Globus pallidus (tissue), 1 donor: ENCODE results near the gene PSEN1.
"Not testable (repeated sequence)": the region's sequence is repeated elsewhere in the genome, so short reads cannot be mapped to it uniquely, and the experiment has no call there.

ENCODE experiments used
- DNase-seq: peaks from one replicate; pipeline ENCODE4 v3.0.0-alpha.2; 2015; ENCODE audit warnings: low spot score

PSEN1 gene

GRCh38 chr14:73166399-73166798 is 30.1 kb downstream of the PSEN1 start:
- DNase-seq = no peak

GRCh38 chr14:73167727-73168126 is 31.4 kb downstream of the PSEN1 start:
- DNase-seq = no peak

- DNase-seq = peak; percentile 95
Measured at GRCh38 chr14:73168274-73168673, 32.0 kb downstream of the PSEN1 start.

- no peak for DNase-seq
Measured at GRCh38 chr14:73168691-73169090, 32.4 kb downstream of the PSEN1 start.

GRCh38 chr14:73169855-73170254 is 33.5 kb downstream of the PSEN1 start:
- not testable (repeated sequence) for DNase-seq

DNA sequence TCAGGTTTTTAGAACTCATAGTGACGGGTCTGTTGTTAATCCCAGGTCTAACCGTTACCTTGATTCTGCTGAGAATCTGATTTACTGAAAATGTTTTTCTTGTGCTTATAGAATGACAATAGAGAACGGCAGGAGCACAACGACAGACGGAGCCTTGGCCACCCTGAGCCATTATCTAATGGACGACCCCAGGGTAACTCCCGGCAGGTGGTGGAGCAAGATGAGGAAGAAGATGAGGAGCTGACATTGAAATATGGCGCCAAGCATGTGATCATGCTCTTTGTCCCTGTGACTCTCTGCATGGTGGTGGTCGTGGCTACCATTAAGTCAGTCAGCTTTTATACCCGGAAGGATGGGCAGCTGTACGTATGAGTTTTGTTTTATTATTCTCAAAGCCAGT is 34.4 kb downstream of the PSEN1 start:
- DNase-seq = no peak

GRCh38 chr14:73172500-73172899 is 36.2 kb downstream of the PSEN1 start:
- no peak for DNase-seq

GRCh38 chr14:73173092-73173735 is 36.9 kb downstream of the PSEN1 start:
- DNase-seq = no peak

- no peak for DNase-seq
Measured at GRCh38 chr14:73176685-73177084, 40.4 kb downstream of the PSEN1 start.

DNA sequence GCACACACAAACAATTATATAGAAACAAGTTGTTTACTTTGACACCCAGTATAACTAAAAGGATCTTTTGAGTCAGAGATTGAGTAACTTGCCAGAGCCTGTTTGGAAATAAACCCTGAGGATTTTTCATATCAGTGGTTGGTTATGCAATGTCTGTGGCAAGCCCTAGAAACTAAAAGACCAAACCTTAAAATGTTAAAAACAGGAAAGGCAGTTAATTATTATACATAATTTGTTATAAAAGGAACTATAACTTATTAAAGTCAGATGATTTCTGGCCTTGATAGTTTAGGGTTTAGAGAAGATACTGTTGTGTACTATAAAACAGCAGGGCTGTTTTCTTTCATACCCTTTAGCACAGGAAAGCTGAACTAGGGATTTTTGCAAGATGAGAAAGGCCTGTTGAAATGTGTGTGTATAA is 44.1 kb downstream of the PSEN1 start:
- DNase-seq = no peak

DNA sequence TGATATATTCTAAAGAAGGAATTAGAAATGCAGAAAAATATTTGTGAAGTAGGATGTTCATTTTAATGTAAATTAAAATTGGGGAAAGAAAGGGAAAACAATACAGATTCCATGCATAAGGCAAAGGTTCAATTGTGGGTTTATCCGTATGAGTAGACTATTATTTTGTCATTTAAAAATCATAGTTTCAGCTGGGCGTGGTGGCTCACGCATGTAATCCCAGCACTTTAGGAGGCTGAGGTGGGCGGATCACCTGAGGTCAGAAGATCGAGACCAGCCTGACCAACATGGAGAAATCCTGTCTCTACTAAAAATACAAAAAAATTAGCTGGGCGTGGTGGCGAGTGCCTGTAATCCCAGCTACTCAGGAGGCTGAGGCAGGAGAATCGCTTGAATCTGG is 44.7 kb downstream of the PSEN1 start:
- DNase-seq = not testable (repeated sequence)

GRCh38 chr14:73188501-73188911 is 52.2 kb downstream of the PSEN1 start:
- no peak for DNase-seq

DNA sequence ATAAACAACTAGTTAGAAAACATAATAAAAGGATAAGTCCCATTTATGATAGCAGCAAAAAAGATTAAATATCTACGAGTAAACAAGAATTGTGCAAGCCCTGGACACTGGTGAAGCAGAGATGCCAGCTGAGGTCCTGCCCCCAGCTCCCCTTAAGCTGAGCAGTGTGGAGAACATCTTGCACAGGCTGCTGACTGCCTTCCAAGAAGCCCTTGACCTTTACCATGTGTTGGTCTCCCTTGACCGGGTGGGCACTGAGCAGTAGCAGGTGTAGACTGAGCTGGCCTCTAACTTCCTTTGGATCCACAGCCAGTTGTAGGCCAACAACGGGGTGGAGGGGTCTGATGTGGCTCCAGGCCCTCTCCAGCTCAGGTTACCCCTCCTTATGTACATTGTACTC is 53.3 kb downstream of the PSEN1 start:
- no peak for DNase-seq

GRCh38 chr14:73191441-73191840 is 55.1 kb downstream of the PSEN1 start:
- DNase-seq = no peak

DNA sequence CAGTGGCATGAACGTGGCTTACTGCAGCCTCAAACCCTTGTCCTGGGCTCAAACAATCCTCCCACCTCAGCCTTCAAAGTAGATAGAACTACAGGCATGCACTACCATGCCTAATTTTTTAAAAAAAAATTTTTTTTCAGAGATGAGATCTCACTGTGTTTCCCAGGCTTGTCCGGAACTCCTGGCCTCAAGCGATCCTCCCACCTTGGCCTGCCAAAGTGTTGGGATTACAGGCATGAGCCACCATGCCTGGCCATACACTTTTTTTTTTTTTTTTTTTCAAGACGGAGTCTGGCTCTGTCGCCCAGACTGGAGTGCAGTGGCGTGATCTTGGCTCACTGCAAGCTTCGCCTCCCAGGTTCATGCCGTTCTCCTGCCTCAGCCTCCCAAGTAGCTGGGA is 58.0 kb downstream of the PSEN1 start:
- not testable (repeated sequence) for DNase-seq

DNA sequence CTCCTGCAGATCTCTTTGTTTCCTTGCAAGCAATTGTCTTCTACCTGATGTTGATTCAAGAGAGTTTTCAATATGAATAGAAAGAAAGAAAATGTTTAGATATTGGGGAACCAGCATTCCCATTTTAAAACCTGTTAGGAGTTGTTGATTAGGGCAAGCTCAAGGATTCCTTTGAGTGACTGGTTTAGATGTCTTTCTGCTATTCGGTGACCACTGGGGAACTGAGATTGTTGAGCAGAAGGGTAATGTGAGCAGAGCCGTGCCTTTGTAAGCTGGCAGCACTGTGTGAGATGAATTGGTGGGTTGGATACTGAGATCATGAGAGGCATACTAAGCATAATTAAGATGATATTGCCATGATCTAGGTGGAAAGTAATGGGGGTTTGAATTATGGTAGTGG is 61.9 kb downstream of the PSEN1 start:
- no peak for DNase-seq

DNA sequence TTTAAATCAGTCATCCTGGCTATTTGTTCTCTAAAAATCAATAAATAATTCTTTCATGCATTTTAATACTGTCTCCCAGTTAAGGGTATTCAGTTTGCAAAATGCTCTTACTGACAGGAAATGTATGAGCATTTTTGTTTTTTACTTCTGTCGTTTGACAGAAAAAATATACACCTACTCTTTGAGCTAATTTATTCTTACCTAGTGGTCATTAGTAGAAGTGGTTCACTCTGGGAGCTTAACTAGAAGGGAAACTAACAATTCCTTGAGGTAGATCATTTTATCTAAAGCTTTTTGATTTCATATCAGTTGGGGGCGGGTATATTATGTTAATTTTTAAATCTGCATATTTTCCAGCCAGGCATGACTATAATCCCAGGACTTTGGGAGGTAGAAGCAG is 67.2 kb downstream of the PSEN1 start:
- no peak for DNase-seq

DNA sequence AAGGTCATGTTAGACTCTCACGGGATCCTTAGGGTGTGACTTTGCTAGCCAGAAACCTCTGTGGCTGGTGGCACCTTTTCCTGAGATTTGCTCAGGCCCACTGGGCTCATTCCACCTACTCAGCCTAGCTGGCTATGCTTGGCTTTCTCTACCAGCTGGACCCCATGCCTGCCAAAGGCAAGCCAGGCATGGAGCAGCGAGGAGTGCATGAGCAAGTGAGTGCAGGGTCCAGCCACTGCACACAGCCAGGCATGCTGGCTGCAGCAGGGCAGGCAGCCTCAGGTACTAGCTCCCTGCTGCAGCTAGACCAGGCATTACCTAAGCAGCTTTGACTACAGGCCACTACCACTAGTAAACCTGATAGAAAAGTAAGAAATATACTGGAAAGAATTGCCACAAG is 71.3 kb downstream of the PSEN1 start:
- DNase-seq = no peak

DNA sequence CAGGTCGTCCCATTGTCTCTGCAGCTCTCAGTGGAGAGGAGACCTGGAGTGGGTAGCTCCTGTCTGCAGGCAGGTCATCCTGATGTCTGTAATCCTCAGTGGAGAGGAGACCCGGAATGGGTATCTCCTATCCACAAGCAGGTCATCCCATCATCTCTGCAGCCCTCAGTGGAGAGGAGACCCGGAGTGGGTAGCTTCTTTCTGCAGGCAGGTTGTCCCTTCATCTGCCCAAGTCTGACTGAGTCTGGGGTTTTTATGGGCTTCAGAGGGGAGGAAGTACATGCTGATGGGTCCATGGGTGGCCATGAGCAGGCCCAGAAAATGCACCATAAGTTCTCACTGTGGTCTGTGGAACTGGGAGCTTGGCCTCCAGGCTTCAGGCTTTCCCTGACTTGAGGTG is 72.1 kb downstream of the PSEN1 start:
- DNase-seq = no peak

GRCh38 chr14:73208846-73209245 is 72.5 kb downstream of the PSEN1 start:
- DNase-seq = no peak

DNA sequence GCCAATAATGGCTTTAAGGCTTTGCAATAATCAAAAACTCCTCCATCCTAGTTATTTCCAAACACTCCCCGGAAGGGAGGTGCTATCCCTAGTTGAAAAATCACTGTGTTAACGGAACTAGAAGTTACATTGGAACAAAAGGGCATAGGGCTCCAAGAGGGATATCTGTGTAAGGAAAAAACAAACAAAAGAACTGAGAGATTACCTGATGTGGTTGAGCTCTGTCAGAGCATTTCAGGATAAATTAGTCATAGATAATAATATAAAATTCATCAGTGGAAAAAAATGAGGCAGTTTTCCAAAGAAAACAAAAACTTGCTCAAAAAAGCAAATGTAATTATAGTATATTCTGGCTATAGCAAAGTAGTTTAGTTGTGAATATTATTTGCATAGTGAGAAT is 73.6 kb downstream of the PSEN1 start:
- DNase-seq = no peak

GRCh38 chr14:73211251-73212040 is 75.1 kb downstream of the PSEN1 start:
- no peak for DNase-seq

GRCh38 chr14:73216030-73216429 is 79.7 kb downstream of the PSEN1 start:
- no peak for DNase-seq

- DNase-seq = no peak
Measured at GRCh38 chr14:73217411-73217810, 81.1 kb downstream of the PSEN1 start.
